Measurements from ENCODE around the gene FER. TPM values are rescaled to one million over a fixed set of nuclear protein-coding genes. Genes with fewer than 3 reads are reported as not detected.

FER gene
- total and polyA plus RNA-seq, 9 of the 15 experiments (the other 6 are each of a cell fraction or from before 2014, with no cell fraction given), result 6.7 to 18.2 (median 8.9) TPM

- no peak overlapping the region for H2AFZ ChIP-seq (ENCODE audit: low read depth, low read length)
- no peaks in the 10 kb centered on the region for H3K9me1 ChIP-seq (ENCODE audit: control insufficient read depth, insufficient read depth, low read length)
- no TSS peak for BruUV-seq (replicated peaks)
- CTCF ChIA-PET (ENCODE audit: low intra/inter-chr PET ratio), result no interaction called here
- H3K4me1 ChIP-seq (replicated peaks in 1 of 2; ENCODE audit: control insufficient read depth in 2 of 2, insufficient read depth in 2 of 2, low read length in 2 of 2), result no peaks in the 10 kb centered on the region
- ATAC-seq (no peak), DNase-seq (ENCODE audit: extremely low read depth in 1 of 4, low spot score in 3 of 4) (no peak), FAIRE-seq (no peak)
- no peaks in the 10 kb centered on the region for H3K27me3 ChIP-seq (ENCODE audit: control insufficient read depth in 2 of 2, insufficient read depth in 2 of 2, low read length in 2 of 2)
- no peaks in the 10 kb centered on the region for H3K79me2 ChIP-seq (ENCODE audit: control insufficient read depth, insufficient read depth, low read length)
- no peak overlapping the region for H3K9ac ChIP-seq (ENCODE audit: insufficient read depth in 1 of 2, low read depth in 2 of 2, low read length in 2 of 2)
- no peak overlapping the region for H3K4me3 ChIP-seq
- H3K36me3 ChIP-seq (ENCODE audit: control insufficient read depth, insufficient read depth, low read length), result no peaks in the 10 kb centered on the region
- H3K9me3 ChIP-seq (replicated peaks; ENCODE audit: control insufficient read depth, insufficient read depth, low read depth, low read length), result no peaks in the 10 kb centered on the region
- intact Hi-C loops (cut with micrococcal nuclease), result no loop called here
- POLR2A ChIA-PET, result no interaction called here
- no peak overlapping the region for H3K27ac ChIP-seq (ENCODE audit: extremely low read depth, low read depth, low read length)
- no peak overlapping the region for H3K4me2 ChIP-seq (ENCODE audit: insufficient read depth, low read length)
- in situ Hi-C loops (cut with MboI), result no loop called here
- H4K20me1 ChIP-seq (replicated peaks; ENCODE audit: control insufficient read depth, insufficient read depth, low read length), result no peaks in the 10 kb centered on the region
- TF ChIP-seq ZBTB1 (CRISPR knock-in tag; IDR thresholded peaks at IDR 0.05; ENCODE audit: borderline replicate concordance, low read depth) (no peak), PRPF4 (IDR thresholded peaks at IDR 0.05; ENCODE audit: insufficient read depth, low read depth, low read length, poor library complexity, severe bottlenecking) (no peak), ZNF143 (CRISPR knock-in tag; IDR thresholded peaks at IDR 0.05) (no peak), MGA (IDR thresholded peaks at IDR 0.05) (no peak), THRAP3 (IDR thresholded peaks at IDR 0.05; ENCODE audit: borderline replicate concordance) (no peak), TAF9B (IDR thresholded peaks at IDR 0.05; ENCODE audit: partially characterized antibody) (no peak), ZBTB2 (IDR thresholded peaks at IDR 0.05) (no peak), NCOA6 (IDR thresholded peaks at IDR 0.05) (no peak), TCF7L2 (IDR thresholded peaks at IDR 0.05; ENCODE audit: low read depth, low read length) (no peak), ARID2 (IDR thresholded peaks at IDR 0.05) (no peak), NFIC (IDR thresholded peaks at IDR 0.05) (no peak)
Observed at GRCh38 chr5:108905805-108906204, 158.1 kb downstream of the FER start.
